Liver (tissue), 9 donors: ENCODE results near the gene TSPO. TPM values are rescaled to one million over a fixed set of nuclear protein-coding genes. Genes with fewer than 3 reads are reported as not detected.

ENCODE experiments used
- DNase-seq: peaks from one replicate; pipeline ENCODE4 v3.0.0-alpha.2; 2017; ENCODE audit warnings: low spot score
- H3K27ac ChIP-seq, 2 donors: one replicate each; pipeline ENCODE4 v1.7.0; 2013; ENCODE audit warnings: inconsistent platforms in 2 of 2, low read length in 2 of 2, control low read depth in 1 of 2, low read depth in 1 of 2, mild to moderate bottlenecking in 1 of 2
- H3K27me3 ChIP-seq, 4 donors: one replicate each; pipeline versions ENCODE4 v1.6.1 to v1.7.0; 2013; ENCODE audit warnings: low read length in 3 of 4, inconsistent platforms in 1 of 4, mild to moderate bottlenecking in 1 of 4, moderate library complexity in 1 of 4; ENCODE audit not compliant: control insufficient read depth in 4 of 4, insufficient read depth in 4 of 4
- H3K36me3 ChIP-seq, 4 donors: one replicate each; pipeline versions ENCODE4 v1.6.1 to v1.7.0; 2013; ENCODE audit warnings: low read length in 3 of 4, mild to moderate bottlenecking in 3 of 4, low read depth in 1 of 4, moderate library complexity in 1 of 4; ENCODE audit not compliant: control insufficient read depth in 4 of 4, insufficient read depth in 3 of 4
- H3K4me1 ChIP-seq, 4 donors: one replicate each; pipeline versions ENCODE4 v1.6.1 to v1.7.0; 2013; ENCODE audit warnings: low read length in 3 of 4, mild to moderate bottlenecking in 3 of 4, moderate library complexity in 1 of 4; ENCODE audit not compliant: control insufficient read depth in 4 of 4, insufficient read depth in 4 of 4
- H3K4me3 ChIP-seq, 3 donors: one replicate each; pipeline versions ENCODE4 v1.6.1 to v1.7.0; 2013; ENCODE audit warnings: low read length in 3 of 3, control low read depth in 1 of 3, low read depth in 1 of 3, mild to moderate bottlenecking in 1 of 3
- H3K9ac ChIP-seq, 2 donors: one replicate each; pipeline ENCODE4 v1.7.0; 2013; ENCODE audit warnings: low read length in 2 of 2, mild to moderate bottlenecking in 2 of 2, moderate library complexity in 2 of 2, control low read depth in 1 of 2, low read depth in 1 of 2
- H3K9me3 ChIP-seq, 4 donors: one replicate each; pipeline versions ENCODE4 v1.6.1 to v1.7.0; 2013; ENCODE audit warnings: low read length in 3 of 4; ENCODE audit not compliant: control insufficient read depth in 4 of 4
- EGR1 ChIP-seq, 2 donors: IDR thresholded peaks; 2 replicates each; pipeline ENCODE4 v1.6.1; 2016 to 2018; ENCODE audit warnings: antibody characterized with exemption in 2 of 2, low read depth in 2 of 2
- FOXA1 ChIP-seq: IDR thresholded peaks from 2 replicates; pipeline ENCODE4 v1.6.1; 2016; ENCODE audit warnings: antibody characterized with exemption
- FOXA2 ChIP-seq: IDR thresholded peaks from 2 replicates; pipeline ENCODE4 v1.6.1; 2016; ENCODE audit warnings: antibody characterized with exemption
- GABPA ChIP-seq, 2 donors: IDR thresholded peaks in 1 of 2; conservative IDR thresholded peaks in 1 of 2; 2 replicates each; pipeline ENCODE4 v1.6.1; 2016; ENCODE audit warnings: antibody characterized with exemption in 2 of 2, mild to moderate bottlenecking in 1 of 2, moderate library complexity in 1 of 2
- HNF4A ChIP-seq, 2 donors: conservative IDR thresholded peaks; 2 replicates each; pipeline ENCODE4 v1.6.1; 2016; ENCODE audit warnings: antibody characterized with exemption in 2 of 2, mild to moderate bottlenecking in 2 of 2
- HNF4G ChIP-seq: IDR thresholded peaks from 2 replicates; pipeline ENCODE4 v1.6.1; 2016; ENCODE audit warnings: antibody characterized with exemption
- JUND ChIP-seq, 2 donors: IDR thresholded peaks; 2 replicates each; pipeline ENCODE4 v1.6.1; 2016; ENCODE audit warnings: antibody characterized with exemption in 2 of 2
- NR2F2 ChIP-seq: IDR thresholded peaks from 2 replicates; pipeline ENCODE4 v1.6.1; 2016; ENCODE audit warnings: antibody characterized with exemption
- RAD21 ChIP-seq, 2 donors: IDR thresholded peaks; 2 replicates each; pipeline ENCODE4 v1.6.1; 2016; ENCODE audit warnings: antibody characterized with exemption in 2 of 2, mild to moderate bottlenecking in 2 of 2
- RXRA ChIP-seq, 2 donors: IDR thresholded peaks; 2 replicates each; pipeline ENCODE4 v1.6.1; 2017 to 2018; ENCODE audit warnings: antibody characterized with exemption in 2 of 2, mild to moderate bottlenecking in 1 of 2
- SP1 ChIP-seq: IDR thresholded peaks from 2 replicates; pipeline ENCODE4 v1.6.1; 2018; ENCODE audit warnings: antibody characterized with exemption, mild to moderate bottlenecking
- TAF1 ChIP-seq: conservative IDR thresholded peaks from 2 replicates; pipeline ENCODE4 v1.6.1; 2016; ENCODE audit warnings: antibody characterized with exemption, mild to moderate bottlenecking
- YY1 ChIP-seq: IDR thresholded peaks from 2 replicates; pipeline ENCODE4 v1.6.1; 2016; ENCODE audit warnings: antibody characterized with exemption, mild to moderate bottlenecking
- WGBS: extraction: QIAGEN DNeasy Blood & Tissue Kit; methylation state at CpG from one replicate; pipeline ENCODE4 v1.1.7; 2013; 5-methylcytosine and 5-hydroxymethylcytosine counted together
- polyA plus RNA-seq, 2 donors: library from polyadenylated mRNA; stranded (reverse) in 1 of 2; unstranded in 1 of 2; fragments of 200-250 nt in 1 of 2; fragments of >200 nt in 1 of 2; fragmentation: Nextera tagmentation in 1 of 2; extraction: Ambion mirVana in 1 of 2; gene quantifications; one replicate each; pipeline versions ENCODE4 v1.2.1 to v1.2.3, GENCODE V29; 2013 to 2015
- total RNA-seq, 2 donors: library from RNA; depleted of rRNA; stranded (reverse); fragments of >200 nt; gene quantifications; one replicate each; pipeline ENCODE4 v1.2.3, GENCODE V29; 2014
- TF ChIP-seq, protein P1 (sequence below): IDR thresholded peaks from 2 replicates; pipeline ENCODE4 v1.6.1; 2016; ENCODE audit warnings: antibody characterized with exemption, mild to moderate bottlenecking
- TF ChIP-seq, protein P2 (sequence below): IDR thresholded peaks from 2 replicates; pipeline ENCODE4 v1.6.1; 2016; ENCODE audit warnings: antibody characterized with exemption
- TF ChIP-seq, protein P3 (sequence below): IDR thresholded peaks from 2 replicates; pipeline ENCODE4 v1.6.1; 2016; ENCODE audit warnings: antibody characterized with exemption
- TF ChIP-seq, protein P4 (sequence below): IDR thresholded peaks from 2 replicates; pipeline ENCODE4 v1.6.1; 2016; ENCODE audit warnings: antibody characterized with exemption
- TF ChIP-seq, protein P5 (sequence below): fragments of 150-350 bp; IDR thresholded peaks from 2 replicates; pipeline ENCODE4 v1.5.1; 2017; ENCODE audit warnings: improper control_type of control experiment, low read depth, low read length; ENCODE audit not compliant: missing input control
- donor health status: healthy.
- donor health status: healthy.
- donor health status: healthy.
- donor health status: healthy.
- donor health status: healthy.

The TSPO gene
- total and polyA plus RNA-seq, 4 donors = 27.6 to 61.9 (median 40.2) TPM

DNA sequence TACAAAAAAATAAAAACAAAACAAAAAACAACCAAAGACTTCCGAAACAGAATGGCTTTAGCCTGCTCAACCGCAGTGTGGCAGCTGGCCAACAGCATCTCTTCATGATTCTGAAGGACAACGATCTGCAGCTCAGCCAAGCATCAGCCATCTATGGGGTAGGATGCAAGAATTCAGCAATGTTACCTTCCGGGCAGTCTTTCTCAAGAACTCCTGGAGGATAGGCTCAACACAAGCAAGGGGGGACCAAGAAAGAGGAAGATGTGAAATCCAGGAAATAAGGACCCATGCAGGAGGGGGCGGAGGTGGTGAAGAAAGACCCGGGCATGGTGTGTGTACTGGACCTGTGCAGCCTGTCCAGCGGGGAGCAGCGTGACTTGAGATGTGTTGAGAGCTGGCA, 3.5 kb upstream of the TSPO start:
- Histone ChIP-seq H3K36me3 (no peaks in the 10 kb centered on the region), H3K27ac (no peak overlapping the region), H3K9ac (no peak overlapping the region), H3K27me3 (no peaks in the 10 kb centered on the region), H3K9me3 (no peaks in the 10 kb centered on the region), H3K4me1 (peaks cover 6 to 24% (median 13%) of the 10 kb centered on the region in 4 donors), H3K4me3 (no peak overlapping the region)
- 71% methylated on average over 8 of the region's 8 CpGs for WGBS
- no peak for DNase-seq
- TF ChIP-seq, protein P1, sequence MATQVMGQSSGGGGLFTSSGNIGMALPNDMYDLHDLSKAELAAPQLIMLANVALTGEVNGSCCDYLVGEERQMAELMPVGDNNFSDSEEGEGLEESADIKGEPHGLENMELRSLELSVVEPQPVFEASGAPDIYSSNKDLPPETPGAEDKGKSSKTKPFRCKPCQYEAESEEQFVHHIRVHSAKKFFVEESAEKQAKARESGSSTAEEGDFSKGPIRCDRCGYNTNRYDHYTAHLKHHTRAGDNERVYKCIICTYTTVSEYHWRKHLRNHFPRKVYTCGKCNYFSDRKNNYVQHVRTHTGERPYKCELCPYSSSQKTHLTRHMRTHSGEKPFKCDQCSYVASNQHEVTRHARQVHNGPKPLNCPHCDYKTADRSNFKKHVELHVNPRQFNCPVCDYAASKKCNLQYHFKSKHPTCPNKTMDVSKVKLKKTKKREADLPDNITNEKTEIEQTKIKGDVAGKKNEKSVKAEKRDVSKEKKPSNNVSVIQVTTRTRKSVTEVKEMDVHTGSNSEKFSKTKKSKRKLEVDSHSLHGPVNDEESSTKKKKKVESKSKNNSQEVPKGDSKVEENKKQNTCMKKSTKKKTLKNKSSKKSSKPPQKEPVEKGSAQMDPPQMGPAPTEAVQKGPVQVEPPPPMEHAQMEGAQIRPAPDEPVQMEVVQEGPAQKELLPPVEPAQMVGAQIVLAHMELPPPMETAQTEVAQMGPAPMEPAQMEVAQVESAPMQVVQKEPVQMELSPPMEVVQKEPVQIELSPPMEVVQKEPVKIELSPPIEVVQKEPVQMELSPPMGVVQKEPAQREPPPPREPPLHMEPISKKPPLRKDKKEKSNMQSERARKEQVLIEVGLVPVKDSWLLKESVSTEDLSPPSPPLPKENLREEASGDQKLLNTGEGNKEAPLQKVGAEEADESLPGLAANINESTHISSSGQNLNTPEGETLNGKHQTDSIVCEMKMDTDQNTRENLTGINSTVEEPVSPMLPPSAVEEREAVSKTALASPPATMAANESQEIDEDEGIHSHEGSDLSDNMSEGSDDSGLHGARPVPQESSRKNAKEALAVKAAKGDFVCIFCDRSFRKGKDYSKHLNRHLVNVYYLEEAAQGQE = no peak
- TF ChIP-seq JUND (IDR thresholded peaks at IDR 0.05) (no peak), RXRA (IDR thresholded peaks at IDR 0.05) (no peak), TAF1 (no peak), NR2F2 (no peak)
- TF ChIP-seq, protein P2, sequence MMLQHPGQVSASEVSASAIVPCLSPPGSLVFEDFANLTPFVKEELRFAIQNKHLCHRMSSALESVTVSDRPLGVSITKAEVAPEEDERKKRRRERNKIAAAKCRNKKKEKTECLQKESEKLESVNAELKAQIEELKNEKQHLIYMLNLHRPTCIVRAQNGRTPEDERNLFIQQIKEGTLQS = no peak
- TF ChIP-seq, protein P3, sequence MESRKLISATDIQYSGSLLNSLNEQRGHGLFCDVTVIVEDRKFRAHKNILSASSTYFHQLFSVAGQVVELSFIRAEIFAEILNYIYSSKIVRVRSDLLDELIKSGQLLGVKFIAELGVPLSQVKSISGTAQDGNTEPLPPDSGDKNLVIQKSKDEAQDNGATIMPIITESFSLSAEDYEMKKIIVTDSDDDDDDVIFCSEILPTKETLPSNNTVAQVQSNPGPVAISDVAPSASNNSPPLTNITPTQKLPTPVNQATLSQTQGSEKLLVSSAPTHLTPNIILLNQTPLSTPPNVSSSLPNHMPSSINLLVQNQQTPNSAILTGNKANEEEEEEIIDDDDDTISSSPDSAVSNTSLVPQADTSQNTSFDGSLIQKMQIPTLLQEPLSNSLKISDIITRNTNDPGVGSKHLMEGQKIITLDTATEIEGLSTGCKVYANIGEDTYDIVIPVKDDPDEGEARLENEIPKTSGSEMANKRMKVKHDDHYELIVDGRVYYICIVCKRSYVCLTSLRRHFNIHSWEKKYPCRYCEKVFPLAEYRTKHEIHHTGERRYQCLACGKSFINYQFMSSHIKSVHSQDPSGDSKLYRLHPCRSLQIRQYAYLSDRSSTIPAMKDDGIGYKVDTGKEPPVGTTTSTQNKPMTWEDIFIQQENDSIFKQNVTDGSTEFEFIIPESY = no peak
- TF ChIP-seq, protein P4, sequence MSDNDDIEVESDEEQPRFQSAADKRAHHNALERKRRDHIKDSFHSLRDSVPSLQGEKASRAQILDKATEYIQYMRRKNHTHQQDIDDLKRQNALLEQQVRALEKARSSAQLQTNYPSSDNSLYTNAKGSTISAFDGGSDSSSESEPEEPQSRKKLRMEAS = no peak

DNA sequence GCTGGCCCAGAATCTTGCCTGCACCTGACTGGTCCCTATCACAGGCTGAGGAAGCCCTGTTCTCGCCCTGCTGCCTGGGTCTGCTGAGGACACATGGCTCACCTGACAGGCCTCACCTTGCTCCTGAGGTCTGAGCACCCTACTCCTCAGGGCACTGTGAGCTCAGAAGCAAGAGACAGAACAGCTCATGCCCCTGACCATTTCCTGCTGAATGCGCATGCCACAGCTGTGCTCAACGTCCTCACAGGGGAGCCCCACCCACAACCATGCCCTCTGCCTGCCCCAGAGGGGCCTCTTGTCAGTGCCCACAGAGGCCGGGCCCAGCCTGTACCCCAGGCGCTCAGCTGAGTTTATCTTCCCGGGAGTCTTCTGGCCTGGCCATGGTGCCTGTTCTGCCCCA, 2.8 kb upstream of the TSPO start:
- Histone ChIP-seq H3K4me3 (no peak overlapping the region), H3K27me3 (no peaks in the 10 kb centered on the region), H3K4me1 (peaks cover 6 to 20% (median 13%) of the 10 kb centered on the region in 4 donors), H3K9ac (no peak overlapping the region), H3K36me3 (no peaks in the 10 kb centered on the region), H3K27ac (peak overlapping the region in 1 of 2 donors; percentile 31), H3K9me3 (no peaks in the 10 kb centered on the region)
- DNase-seq = no peak
- TF ChIP-seq NR2F2 (no peak), FOXA2 (no peak), RXRA (IDR thresholded peaks at IDR 0.05) (no peak), GABPA (IDR thresholded peaks at IDR 0.05 in 1 of 2, conservative IDR thresholded peaks at IDR 0.05 in 1 of 2) (no peak), HNF4G (no peak), RAD21 (IDR thresholded peaks at IDR 0.05) (no peak), SP1 (no peak), TAF1 (no peak), YY1 (no peak), HNF4A (conservative IDR thresholded peaks at IDR 0.05) (no peak), FOXA1 (no peak), EGR1 (IDR thresholded peaks at IDR 0.05; ENCODE audit: low read depth in 2 of 2) (no peak), JUND (IDR thresholded peaks at IDR 0.05) (no peak)
- TF ChIP-seq, protein P1 = no peak
- TF ChIP-seq, protein P5, sequence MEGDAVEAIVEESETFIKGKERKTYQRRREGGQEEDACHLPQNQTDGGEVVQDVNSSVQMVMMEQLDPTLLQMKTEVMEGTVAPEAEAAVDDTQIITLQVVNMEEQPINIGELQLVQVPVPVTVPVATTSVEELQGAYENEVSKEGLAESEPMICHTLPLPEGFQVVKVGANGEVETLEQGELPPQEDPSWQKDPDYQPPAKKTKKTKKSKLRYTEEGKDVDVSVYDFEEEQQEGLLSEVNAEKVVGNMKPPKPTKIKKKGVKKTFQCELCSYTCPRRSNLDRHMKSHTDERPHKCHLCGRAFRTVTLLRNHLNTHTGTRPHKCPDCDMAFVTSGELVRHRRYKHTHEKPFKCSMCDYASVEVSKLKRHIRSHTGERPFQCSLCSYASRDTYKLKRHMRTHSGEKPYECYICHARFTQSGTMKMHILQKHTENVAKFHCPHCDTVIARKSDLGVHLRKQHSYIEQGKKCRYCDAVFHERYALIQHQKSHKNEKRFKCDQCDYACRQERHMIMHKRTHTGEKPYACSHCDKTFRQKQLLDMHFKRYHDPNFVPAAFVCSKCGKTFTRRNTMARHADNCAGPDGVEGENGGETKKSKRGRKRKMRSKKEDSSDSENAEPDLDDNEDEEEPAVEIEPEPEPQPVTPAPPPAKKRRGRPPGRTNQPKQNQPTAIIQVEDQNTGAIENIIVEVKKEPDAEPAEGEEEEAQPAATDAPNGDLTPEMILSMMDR = no peak
- TF ChIP-seq, protein P4 = no peak
- TF ChIP-seq, protein P3 = no peak
- 70% methylated on average over 6 of the region's 6 CpGs for WGBS
